Ascending aorta (tissue), 2 donors: Measurements from ENCODE around the gene POU2F1. TPM values are rescaled to one million over a fixed set of nuclear protein-coding genes. Genes with fewer than 3 reads are reported as not detected.
A peak's percentile ranks its signal among the peaks of the same experiment; 100 is the strongest.

ENCODE experiments used
- DNase-seq, 2 donors: peaks; one replicate each; pipeline ENCODE4 v3.0.0-alpha.2; 2019; ENCODE audit warnings: low spot score in 2 of 2
- H3K27ac ChIP-seq, 2 donors: fragments of 200-600 bp; sonication (generic); one replicate each; pipeline ENCODE4 v1.5.1; 2016 to 2017; ENCODE audit warnings: mild to moderate bottlenecking in 1 of 2
- H3K27me3 ChIP-seq: fragments of 200-600 bp; sonication (generic); one replicate; pipeline ENCODE4 v1.5.1; 2017
- H3K36me3 ChIP-seq, 2 donors: fragments of 200-600 bp; sonication (generic); one replicate each; pipeline ENCODE4 v1.5.1; 2016
- H3K4me1 ChIP-seq, 2 donors: fragments of 200-600 bp; sonication (generic); one replicate each; pipeline ENCODE4 v1.5.1; 2016 to 2017; ENCODE audit warnings: mild to moderate bottlenecking in 1 of 2
- H3K4me3 ChIP-seq, 2 donors: fragments of 200-600 bp; sonication (generic); one replicate each; pipeline ENCODE4 v1.5.1; 2016 to 2017; ENCODE audit warnings: mild to moderate bottlenecking in 1 of 2
- H3K9me3 ChIP-seq, 2 donors: fragments of 200-600 bp; sonication (generic); one replicate each; pipeline ENCODE4 v1.5.1; 2016
- CTCF ChIP-seq, 3 experiments: fragments of 200-600 bp in 2 of 3; fragments of 450-650 bp in 1 of 3; sonication (generic) in 2 of 3; IDR thresholded peaks; one replicate each; pipeline ENCODE4 v1.5.1; 2016 to 2019; ENCODE audit warnings: antibody characterized with exemption in 3 of 3, mild to moderate bottlenecking in 1 of 3, moderate library complexity in 1 of 3
- intact Hi-C: fragments of 100-400 bp; cut with DNase I; formaldehyde crosslinking; loops from one replicate; pipeline ENCODE4 v1.15.1; 2023
- total RNA-seq: library from RNA; depleted of rRNA; stranded (reverse); fragments of >200 nt; gene quantifications from one replicate; pipeline ENCODE4 v1.1.0, GENCODE V29; 2016

Gene POU2F1
- total RNA-seq, 1 donor from 2014 or later: 3.0 TPM

- peaks cover 4 to 6% of the 10 kb centered on the region in 2 donors for H3K4me1 ChIP-seq
- no peak overlapping the region for H3K27ac ChIP-seq
- H3K27me3 ChIP-seq: no peaks in the 10 kb centered on the region
- intact Hi-C loops: loop anchor here (1.0 to 2.0 kb wide), 2 partner anchors 176 to 377 kb away; no protein-coding TSS in a partner anchor
- peak in 1 of 2 donors; percentile 38 for DNase-seq
- no peak overlapping the region for H3K4me3 ChIP-seq
- H3K36me3 ChIP-seq: no peaks in the 10 kb centered on the region
- TF ChIP-seq CTCF (IDR thresholded peaks at IDR 0.05): no peak
- H3K9me3 ChIP-seq: no peaks in the 10 kb centered on the region
Measured at GRCh38 chr1:167442854-167443565, 222.3 kb downstream of the POU2F1 start.

GRCh38 chr1:167443757-167444156 lies 223.1 kb downstream of the POU2F1 start:
- H3K4me1 ChIP-seq: peaks cover 4 to 6% of the 10 kb centered on the region in 2 donors
- no peaks in the 10 kb centered on the region for H3K9me3 ChIP-seq
- H3K4me3 ChIP-seq: no peak overlapping the region
- H3K27me3 ChIP-seq: no peaks in the 10 kb centered on the region
- no peak for TF ChIP-seq CTCF (IDR thresholded peaks at IDR 0.05)
- DNase-seq: peak in 1 of 2 donors; percentile 9
- no peaks in the 10 kb centered on the region for H3K36me3 ChIP-seq
- intact Hi-C loops: loop anchor here (2.0 kb wide), 1 partner anchor 177 kb away; no protein-coding TSS in a partner anchor
- H3K27ac ChIP-seq: no peak overlapping the region

GRCh38 chr1:167446966-167447365 lies 226.3 kb downstream of the POU2F1 start:
- H3K27me3 ChIP-seq: no peaks in the 10 kb centered on the region
- DNase-seq: no peak
- H3K4me1 ChIP-seq: no peaks in the 10 kb centered on the region
- H3K9me3 ChIP-seq: no peaks in the 10 kb centered on the region
- no peak overlapping the region for H3K4me3 ChIP-seq
- no peak for TF ChIP-seq CTCF (IDR thresholded peaks at IDR 0.05)
- no peaks in the 10 kb centered on the region for H3K36me3 ChIP-seq
- H3K27ac ChIP-seq: no peak overlapping the region
- intact Hi-C loops: no loop called here

GRCh38 chr1:167447521-167448136 lies 226.9 kb downstream of the POU2F1 start:
- DNase-seq: peak; percentile 34 to 67
- Histone ChIP-seq H3K27me3 (no peaks in the 10 kb centered on the region), H3K4me1 (no peaks in the 10 kb centered on the region), H3K9me3 (no peaks in the 10 kb centered on the region), H3K27ac (no peak overlapping the region), H3K4me3 (no peak overlapping the region), H3K36me3 (no peaks in the 10 kb centered on the region)
- TF ChIP-seq CTCF (IDR thresholded peaks at IDR 0.05): no peak
- intact Hi-C loops: no loop called here

- no peak overlapping the region for H3K4me3 ChIP-seq
- H3K27ac ChIP-seq: no peak overlapping the region
- peaks cover 0 to 4% of the 10 kb centered on the region in 2 donors for H3K4me1 ChIP-seq
- no peaks in the 10 kb centered on the region for H3K27me3 ChIP-seq
- H3K9me3 ChIP-seq: no peaks in the 10 kb centered on the region
- TF ChIP-seq CTCF (IDR thresholded peaks at IDR 0.05): no peak
- intact Hi-C loops: loop anchor here (10.0 kb wide), 3 partner anchors 234 to 606 kb away; no protein-coding TSS in a partner anchor
- DNase-seq: no peak
- H3K36me3 ChIP-seq: no peaks in the 10 kb centered on the region
Measured at GRCh38 chr1:167450843-167451242, 230.2 kb downstream of the POU2F1 start.
